Stimulated activated CD4-positive, alpha-beta T cell treated with anti-CD3 and anti-CD28 coated beads, Interleukin-12 subunit alpha, Interleukin-12 subunit beta, amount 100 ng/mL, for 48 hours (primary cell): ENCODE measurements around the gene CAP1.
"Not testable (repeated sequence)": the region's sequence is repeated elsewhere in the genome, so short reads cannot be mapped to it uniquely, and the experiment has no call there.

ENCODE experiments used
- DNase-seq, 3 donors: peaks; one replicate each; pipeline ENCODE4 v3.0.0-alpha.2; 2020; ENCODE audit warnings: low read depth in 2 of 3, low spot score in 1 of 3

CAP1 gene

DNA sequence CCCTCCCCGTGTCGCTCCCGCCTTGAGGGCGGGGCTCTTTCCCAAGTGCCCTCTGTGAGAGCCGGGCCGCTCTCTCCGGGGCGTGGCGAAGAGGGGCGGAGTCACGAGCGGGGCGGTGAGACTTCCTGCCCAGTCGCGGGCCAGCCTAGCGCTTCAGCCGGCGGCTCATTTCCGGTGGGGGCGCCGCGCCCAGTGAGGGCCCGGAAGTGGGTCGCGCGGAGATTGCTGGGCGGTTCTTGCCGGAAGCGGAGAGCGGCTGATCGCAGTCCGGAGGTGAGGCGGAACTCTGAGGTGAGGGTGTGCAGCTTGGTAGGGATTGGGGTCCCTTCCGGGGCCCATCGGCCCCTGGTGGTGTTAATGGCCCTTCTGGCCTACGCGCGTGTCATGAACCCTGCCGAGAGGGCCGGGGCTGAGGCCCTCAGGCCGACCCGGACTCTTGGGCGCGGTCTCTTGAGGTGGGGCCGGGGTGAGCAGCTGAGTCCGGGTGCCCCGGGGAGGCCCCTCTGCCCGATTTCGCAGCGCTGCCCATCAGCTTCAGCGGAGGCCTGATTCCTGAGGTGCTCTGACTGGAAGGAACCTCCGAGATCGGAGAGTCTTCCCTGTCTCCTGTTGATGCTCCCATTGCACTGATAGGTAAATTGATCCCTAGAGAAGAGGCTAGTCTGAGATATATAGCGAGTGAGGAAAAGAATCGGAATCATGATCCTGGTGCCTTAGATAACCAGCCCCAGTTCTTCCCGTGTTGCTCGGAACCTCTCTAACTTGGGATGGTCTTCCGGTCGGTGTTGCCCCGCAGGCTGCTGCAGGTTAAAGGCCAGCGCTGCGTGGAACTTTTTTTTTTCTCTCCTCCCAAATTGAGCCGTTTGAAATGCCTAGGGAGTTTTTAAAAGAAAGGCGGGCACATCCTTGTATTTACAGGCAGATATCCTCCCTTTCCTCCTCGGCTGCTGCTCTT lies at the start of gene CAP1:
Gene CAP1, plus strand, starts transcription at position 219 of the 955 bp plus-strand sequence. CDS start 18,618 bp downstream, outside the sequence.
- peak; percentile 99 to 100 (median 100) for DNase-seq

DNA sequence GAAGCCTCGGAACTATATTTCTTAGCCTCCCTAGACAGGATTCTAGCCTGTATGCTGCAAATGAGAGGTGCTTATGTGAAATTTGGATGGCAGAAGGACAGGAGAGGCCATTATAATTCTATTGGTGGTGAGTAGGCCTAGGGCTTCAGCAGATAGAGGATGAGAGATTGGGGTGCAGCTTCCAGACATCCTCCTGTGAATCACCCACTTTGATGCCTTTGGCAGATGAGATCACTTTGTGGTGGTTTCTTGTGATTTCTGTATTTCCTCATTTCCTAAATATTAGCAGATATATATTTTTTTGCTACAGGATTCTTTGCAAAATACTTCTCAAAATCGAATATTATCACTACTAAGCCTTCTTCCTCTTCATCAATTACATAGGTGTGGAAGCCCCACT lies 48.3 kb upstream of the CAP1 start:
- no peak for DNase-seq

- no peak for DNase-seq
These were observed 47.6 kb upstream of the CAP1 start for GRCh38 chr1:39992888-39993287.

DNA sequence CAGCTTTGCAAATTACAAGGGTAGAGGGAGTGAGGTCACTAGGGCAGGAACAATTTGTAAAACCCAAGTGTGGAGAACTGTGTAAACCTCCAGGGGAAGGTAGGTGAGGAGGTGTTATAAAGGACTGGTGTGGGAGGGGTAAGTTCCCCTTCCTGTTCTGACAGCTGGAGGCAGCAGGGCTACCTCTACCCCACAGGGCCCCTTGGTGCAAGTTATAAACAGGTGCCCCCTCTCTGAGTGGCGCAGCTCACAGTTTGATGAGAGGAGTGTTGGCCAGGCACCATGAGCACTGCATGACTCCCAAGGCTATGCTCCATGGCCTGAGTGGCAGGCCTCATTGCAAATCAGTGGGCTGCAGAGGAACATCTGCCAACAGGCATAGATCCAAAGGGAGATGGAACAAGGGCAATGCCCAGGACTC lies 44.5 kb upstream of the CAP1 start:
- DNase-seq: no peak

DNA sequence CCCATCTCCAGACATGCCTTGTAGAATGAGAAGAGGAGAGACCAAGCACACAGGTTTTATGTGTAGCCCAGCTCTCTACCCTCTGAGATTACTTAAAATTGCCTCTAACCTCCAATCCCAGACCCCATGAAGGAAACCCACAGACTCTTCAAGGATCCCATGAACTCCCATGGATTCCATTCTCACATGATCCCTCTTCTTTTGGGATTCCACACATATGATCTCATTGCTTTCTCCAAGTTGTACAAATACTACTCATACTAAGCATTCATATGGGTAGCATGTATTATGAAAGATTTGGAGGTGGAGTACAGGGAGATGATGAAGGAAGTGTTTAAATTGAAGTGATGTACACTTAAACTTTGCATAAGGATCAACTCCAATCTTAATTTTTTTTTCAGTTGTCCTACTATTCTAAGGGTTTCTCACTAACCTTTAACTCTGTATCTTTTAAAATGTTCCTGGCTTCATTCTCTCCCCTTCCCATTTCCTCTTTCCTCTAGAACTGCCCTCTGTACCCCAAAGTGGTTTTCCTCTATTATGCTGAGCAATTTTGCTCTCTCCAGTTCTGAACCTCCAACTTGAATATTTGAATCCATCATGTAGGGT lies 44.0 kb upstream of the CAP1 start:
- no peak for DNase-seq

- DNase-seq: no peak
These were observed 39.1 kb upstream of the CAP1 start for GRCh38 chr1:40001456-40001855.

GRCh38 chr1:40003156-40004093 lies 37.1 kb upstream of the CAP1 start:
- DNase-seq: no peak

- no peak for DNase-seq
These were observed 35.7 kb upstream of the CAP1 start for GRCh38 chr1:40004857-40005256.

- DNase-seq: not testable (repeated sequence)
These were observed 33.0 kb upstream of the CAP1 start for GRCh38 chr1:40007481-40008034.

GRCh38 chr1:40011198-40011597 lies 29.3 kb upstream of the CAP1 start:
- DNase-seq: no peak

DNA sequence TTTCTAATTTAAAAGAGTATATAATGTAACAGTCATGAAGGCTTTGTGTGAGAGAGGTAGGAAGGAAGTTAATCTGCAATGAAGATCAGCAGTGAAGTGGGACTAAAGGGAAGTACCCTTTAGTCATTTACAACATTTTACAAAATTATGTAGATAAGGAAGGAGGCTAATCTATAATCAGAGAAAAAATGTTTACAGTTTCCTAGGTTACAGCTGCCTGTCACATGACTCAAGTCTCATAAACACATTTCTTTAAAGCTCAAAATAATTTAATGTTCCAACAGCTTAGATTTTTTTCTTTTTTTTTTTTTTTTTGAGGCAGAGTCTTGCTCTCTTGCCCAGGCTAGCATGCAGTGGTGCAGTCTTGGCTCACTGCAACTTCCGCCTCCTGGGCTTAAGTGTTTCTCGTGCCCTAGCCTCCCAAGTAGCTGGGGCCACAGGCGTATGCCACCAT lies 26.2 kb upstream of the CAP1 start:
- DNase-seq: no peak

- DNase-seq: no peak
These were observed 25.5 kb upstream of the CAP1 start for GRCh38 chr1:40014812-40015594.

GRCh38 chr1:40017951-40018575 lies 22.5 kb upstream of the CAP1 start:
- DNase-seq: no peak

GRCh38 chr1:40020447-40021085 lies 20.0 kb upstream of the CAP1 start:
- no peak for DNase-seq

DNA sequence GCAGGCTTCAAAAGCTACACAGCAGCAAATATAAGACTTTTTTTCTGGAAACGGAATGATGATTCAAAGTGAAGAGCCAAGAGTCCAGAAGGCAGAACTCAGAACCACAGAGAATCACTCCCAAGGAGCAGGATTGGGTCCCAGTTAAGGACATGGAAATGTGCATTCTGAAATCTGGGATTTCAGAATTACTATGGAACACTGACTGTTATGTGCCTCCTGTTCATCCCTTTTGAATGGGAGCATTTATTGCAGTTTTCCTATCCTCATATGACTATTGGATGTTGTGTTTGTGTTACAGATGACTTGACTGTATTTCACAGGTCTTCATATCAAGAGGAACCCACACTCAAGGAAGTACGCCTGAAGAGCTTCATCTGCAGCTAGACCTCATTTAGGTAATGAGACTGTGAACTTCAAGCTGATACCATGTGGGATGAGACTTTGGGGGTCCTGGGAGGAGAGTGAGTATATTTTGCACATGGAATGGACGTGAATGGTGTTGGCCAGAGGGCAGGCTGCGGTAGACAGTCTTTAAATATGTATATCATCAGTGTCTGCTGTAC lies 17.1 kb upstream of the CAP1 start:
- no peak for DNase-seq

DNA sequence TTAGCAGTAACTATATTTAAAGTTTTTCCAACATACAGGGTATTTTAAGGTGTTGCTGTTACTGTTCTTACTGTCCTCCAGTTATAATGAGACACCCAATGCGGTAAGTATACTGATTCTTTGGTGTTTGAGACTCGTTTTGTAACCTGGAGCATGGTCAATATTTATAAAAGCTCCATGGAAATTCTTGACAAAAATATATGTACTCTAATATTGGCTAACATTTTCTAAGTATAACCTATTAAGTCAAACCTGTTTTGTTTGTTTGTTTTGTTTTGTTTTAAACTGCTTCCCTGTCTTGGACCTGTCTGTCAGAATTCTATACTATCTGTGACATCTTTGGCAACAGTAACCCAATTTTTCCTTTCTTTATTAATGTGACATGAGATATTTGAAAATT lies 15.9 kb upstream of the CAP1 start:
- no peak for DNase-seq

GRCh38 chr1:40027647-40028046 lies 12.9 kb upstream of the CAP1 start:
- DNase-seq: no peak

- DNase-seq: no peak
These were observed 10.9 kb upstream of the CAP1 start for GRCh38 chr1:40029608-40030007.
